HL-60 (cell line): ENCODE data around the gene COL4A6.

Experiments
- DNase-seq, 2 experiments: peaks; one replicate each; pipeline ENCODE4 v3.0.0-alpha.2; 2010 to 2020; ENCODE audit warnings: low read depth in 1 of 2, low spot score in 1 of 2
- H3K27ac ChIP-seq: fragments of 250-450 bp; sonication (Bioruptor Pico); replicated peaks from 2 replicates; pipeline ENCODE4 v1.5.1; 2020; ENCODE audit warnings: mild to moderate bottlenecking, moderate library complexity
- H3K27me3 ChIP-seq: fragments of 250-450 bp; sonication (Bioruptor Pico); 2 replicates; pipeline ENCODE4 v1.5.1; 2021; ENCODE audit warnings: mild to moderate bottlenecking, moderate library complexity; ENCODE audit not compliant: insufficient read depth, poor library complexity, severe bottlenecking
- H3K4me3 ChIP-seq: replicated peaks from 2 replicates; pipeline ENCODE4 v1.5.1; 2011; ENCODE audit warnings: mild to moderate bottlenecking, control low read depth, low read length; ENCODE audit not compliant: insufficient read depth
- CTCF ChIP-seq: IDR thresholded peaks from one replicate; pipeline ENCODE4 v1.5.1; 2011; ENCODE audit warnings: low read length, control low read depth, inconsistent platforms; ENCODE audit not compliant: insufficient read depth
- GABPA ChIP-seq: IDR thresholded peaks from 2 replicates; pipeline ENCODE4 v1.6.1; 2012; ENCODE audit warnings: low read depth
- POLR2AphosphoS5 ChIP-seq: IDR thresholded peaks from 2 replicates; pipeline ENCODE4 v1.6.1; 2012; ENCODE audit warnings: low read depth
- REST ChIP-seq: IDR thresholded peaks from 2 replicates; pipeline ENCODE4 v1.6.1; 2012; ENCODE audit warnings: low read depth; ENCODE audit not compliant: insufficient replicate concordance
- SPI1 ChIP-seq: IDR thresholded peaks from 2 replicates; pipeline ENCODE4 v1.6.1; 2012; ENCODE audit warnings: low read depth, mild to moderate bottlenecking, borderline replicate concordance

The COL4A6 gene

GRCh38 chrX:108138814-108139702 lies 299.2 kb downstream of the COL4A6 start:
- TF ChIP-seq POLR2AphosphoS5 (no peak), REST (no peak), SPI1 (no peak), CTCF (no peak), GABPA (no peak)
- no peaks in the 10 kb centered on the region for H3K27me3 ChIP-seq
- H3K4me3 ChIP-seq, result no peak overlapping the region
- H3K27ac ChIP-seq, result no peak overlapping the region
- no peak for DNase-seq

GRCh38 chrX:108134724-108135123 lies 303.5 kb downstream of the COL4A6 start:
- no peaks in the 10 kb centered on the region for H3K27me3 ChIP-seq
- DNase-seq, result no peak
- H3K27ac ChIP-seq, result no peak overlapping the region
- no peak for TF ChIP-seq CTCF
- no peak for TF ChIP-seq SPI1
- no peak for TF ChIP-seq POLR2AphosphoS5
- TF ChIP-seq REST, result no peak
- no peak for TF ChIP-seq GABPA
- H3K4me3 ChIP-seq, result no peak overlapping the region

- H3K27ac ChIP-seq, result no peak overlapping the region
- DNase-seq, result no peak
- H3K4me3 ChIP-seq, result no peak overlapping the region
- TF ChIP-seq SPI1, result no peak
- TF ChIP-seq REST, result no peak
- TF ChIP-seq POLR2AphosphoS5, result no peak
- TF ChIP-seq GABPA, result no peak
- TF ChIP-seq CTCF, result no peak
- no peaks in the 10 kb centered on the region for H3K27me3 ChIP-seq
These were observed 305.3 kb downstream of the COL4A6 start for GRCh38 chrX:108132876-108133275.
